Kidney epithelial cell (primary cell): ENCODE results near the gene LIMS2. TPM values are rescaled to one million over a fixed set of nuclear protein-coding genes. Genes with fewer than 3 reads are reported as not detected.
A peak's percentile ranks its signal among the peaks of the same experiment; 100 is the strongest.

Experiments
- DNase-seq: peaks from one replicate; pipeline ENCODE4 v3.0.0-alpha.2; 2010; ENCODE audit warnings: low read depth
- H3K27me3 ChIP-seq: 2 replicates; pipeline ENCODE4 v1.6.0; 2011; ENCODE audit warnings: low read length; ENCODE audit not compliant: control insufficient read depth, insufficient read depth
- H3K36me3 ChIP-seq: 2 replicates; pipeline ENCODE4 v1.5.1; 2011; ENCODE audit warnings: low read length; ENCODE audit not compliant: control insufficient read depth, insufficient read depth
- H3K4me3 ChIP-seq: 2 replicates; pipeline ENCODE4 v1.5.1; 2011; ENCODE audit warnings: low read depth, mild to moderate bottlenecking, control low read depth, low read length
- total RNA-seq: library from RNA; depleted of rRNA; stranded (reverse); fragments of >200 nt; gene quantifications from 2 replicates; pipeline ENCODE4 v1.2.3, GENCODE V29; 2015
- TF ChIP-seq, protein P1 (sequence below): IDR thresholded peaks from 2 replicates; pipeline ENCODE4 v1.5.1; 2011; ENCODE audit warnings: mild to moderate bottlenecking, moderate library complexity, low read length, control low read depth, inconsistent platforms; ENCODE audit not compliant: insufficient read depth, poor library complexity, severe bottlenecking

Gene LIMS2
- total RNA-seq, 1 donor from 2014 or later: 2.3 TPM

DNA sequence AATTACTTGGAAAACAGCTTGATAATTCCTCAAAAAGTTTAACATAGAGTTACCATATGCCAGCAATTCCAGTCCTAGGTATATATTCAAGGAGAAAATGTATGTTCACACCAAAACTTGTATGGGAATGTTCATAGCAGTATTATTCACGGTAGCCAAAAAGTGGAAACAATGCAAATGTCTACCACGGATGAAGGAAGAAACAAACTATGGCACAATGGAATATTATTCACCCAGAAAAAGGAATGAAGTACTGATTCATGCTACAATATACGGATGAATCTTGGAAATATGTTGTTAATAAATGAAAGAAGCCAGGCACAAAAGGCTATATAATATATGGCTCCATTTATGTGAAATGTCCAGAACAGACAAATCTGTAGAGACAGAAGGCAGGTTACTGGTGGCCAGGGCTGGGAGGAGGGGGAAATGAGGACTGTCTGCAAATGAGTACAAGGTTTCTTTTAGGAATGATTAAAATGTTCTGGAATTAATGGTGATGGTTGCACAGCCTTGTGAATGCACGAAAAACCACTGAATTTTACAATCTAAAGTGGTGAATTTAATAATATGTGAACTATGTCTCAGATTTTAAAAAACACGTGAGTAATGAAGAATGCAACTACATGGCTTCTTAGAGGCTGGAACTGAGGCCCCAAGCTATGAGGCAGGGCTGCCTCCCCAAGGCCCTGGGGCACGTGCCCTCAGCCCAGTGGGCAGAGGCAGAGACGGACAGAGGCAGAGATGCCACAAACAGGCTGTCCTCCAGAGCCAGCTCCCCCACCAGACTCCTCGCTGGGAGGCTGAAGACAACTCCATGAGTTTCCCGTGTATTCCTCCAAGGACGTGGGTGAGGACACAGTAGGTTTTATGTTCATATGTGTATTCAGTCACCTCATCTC lies 5.0 kb downstream of the LIMS2 start:
- DNase-seq: no peak
- Histone ChIP-seq H3K4me3 (no peak overlapping the region), H3K36me3 (no peaks in the 10 kb centered on the region), H3K27me3 (peaks cover 14% of the 10 kb centered on the region)
- TF ChIP-seq, protein P1, sequence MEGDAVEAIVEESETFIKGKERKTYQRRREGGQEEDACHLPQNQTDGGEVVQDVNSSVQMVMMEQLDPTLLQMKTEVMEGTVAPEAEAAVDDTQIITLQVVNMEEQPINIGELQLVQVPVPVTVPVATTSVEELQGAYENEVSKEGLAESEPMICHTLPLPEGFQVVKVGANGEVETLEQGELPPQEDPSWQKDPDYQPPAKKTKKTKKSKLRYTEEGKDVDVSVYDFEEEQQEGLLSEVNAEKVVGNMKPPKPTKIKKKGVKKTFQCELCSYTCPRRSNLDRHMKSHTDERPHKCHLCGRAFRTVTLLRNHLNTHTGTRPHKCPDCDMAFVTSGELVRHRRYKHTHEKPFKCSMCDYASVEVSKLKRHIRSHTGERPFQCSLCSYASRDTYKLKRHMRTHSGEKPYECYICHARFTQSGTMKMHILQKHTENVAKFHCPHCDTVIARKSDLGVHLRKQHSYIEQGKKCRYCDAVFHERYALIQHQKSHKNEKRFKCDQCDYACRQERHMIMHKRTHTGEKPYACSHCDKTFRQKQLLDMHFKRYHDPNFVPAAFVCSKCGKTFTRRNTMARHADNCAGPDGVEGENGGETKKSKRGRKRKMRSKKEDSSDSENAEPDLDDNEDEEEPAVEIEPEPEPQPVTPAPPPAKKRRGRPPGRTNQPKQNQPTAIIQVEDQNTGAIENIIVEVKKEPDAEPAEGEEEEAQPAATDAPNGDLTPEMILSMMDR: no peak

DNA sequence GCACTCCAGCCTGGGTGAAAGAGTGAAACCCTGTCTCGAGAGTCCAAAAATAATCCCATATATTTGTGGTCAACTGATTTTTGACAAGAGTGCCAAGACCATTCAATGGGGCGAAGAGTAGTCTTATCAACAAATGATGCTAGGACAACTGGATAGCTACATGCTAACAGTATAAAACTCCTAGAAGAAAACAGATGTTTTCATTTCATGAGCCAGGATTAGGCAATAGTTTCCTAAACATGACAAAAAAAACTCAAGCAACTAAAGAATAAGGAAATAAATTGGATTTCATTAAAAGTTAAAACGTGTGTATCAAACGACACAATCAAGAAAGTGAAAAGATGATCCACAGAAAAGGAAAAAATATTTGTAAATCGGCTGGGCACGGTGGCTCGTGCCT lies 6.3 kb downstream of the LIMS2 start:
- no peak for DNase-seq
- peaks cover 18% of the 10 kb centered on the region for H3K27me3 ChIP-seq
- no peak overlapping the region for H3K4me3 ChIP-seq
- no peaks in the 10 kb centered on the region for H3K36me3 ChIP-seq
- TF ChIP-seq, protein P1: no peak

DNA sequence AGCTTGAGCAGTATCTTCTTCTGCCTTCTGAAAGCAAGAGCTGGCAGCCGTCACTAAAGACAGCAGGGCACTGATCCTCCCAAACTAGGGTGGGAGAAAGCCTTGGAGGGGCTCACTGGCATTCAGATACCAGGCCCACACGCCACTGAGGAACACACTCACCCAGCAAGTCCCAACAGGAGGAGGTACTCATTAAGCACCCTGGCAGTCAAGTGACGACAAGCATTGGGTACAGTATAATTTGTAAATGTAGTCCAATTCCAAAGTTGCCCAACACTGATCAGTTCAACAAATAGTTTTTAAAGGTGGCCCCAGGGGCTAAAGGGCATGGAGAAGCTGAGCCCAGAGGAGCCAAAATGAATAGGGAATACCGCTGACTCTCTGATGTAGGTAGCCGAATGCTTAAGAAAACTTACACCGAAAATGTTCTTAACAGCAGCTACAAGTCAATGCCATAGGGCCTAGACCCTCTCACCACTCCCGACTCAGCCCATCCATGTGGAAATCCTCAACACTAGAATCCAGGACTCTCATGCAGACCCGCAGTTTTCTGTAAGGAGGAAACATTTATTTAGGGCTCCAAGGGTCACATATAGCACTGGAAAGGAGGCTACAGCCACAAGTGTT lies 9.9 kb downstream of the LIMS2 start:
- Histone ChIP-seq H3K4me3 (no peak overlapping the region), H3K27me3 (peaks cover 28% of the 10 kb centered on the region), H3K36me3 (no peaks in the 10 kb centered on the region)
- DNase-seq: no peak
- TF ChIP-seq, protein P1: no peak

DNA sequence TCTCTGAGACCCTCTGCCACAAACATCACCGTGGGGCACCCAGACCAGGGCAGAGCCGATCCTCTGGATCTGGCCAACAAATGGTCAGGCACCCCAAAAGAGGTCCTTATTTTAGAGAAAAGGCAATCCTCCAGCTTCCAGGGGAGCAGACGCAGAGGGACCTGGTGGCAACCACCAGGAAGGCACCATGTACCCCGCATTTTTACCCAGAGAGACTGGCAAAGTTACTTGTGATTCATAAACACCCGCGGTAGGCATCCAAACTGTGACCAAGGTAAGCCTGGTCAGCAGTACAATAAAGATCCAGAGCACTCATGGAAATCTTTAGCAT lies 10.5 kb downstream of the LIMS2 start:
- TF ChIP-seq, protein P1: no peak
- Histone ChIP-seq H3K27me3 (peaks cover 28% of the 10 kb centered on the region), H3K4me3 (no peak overlapping the region), H3K36me3 (no peaks in the 10 kb centered on the region)
- DNase-seq: no peak

DNA sequence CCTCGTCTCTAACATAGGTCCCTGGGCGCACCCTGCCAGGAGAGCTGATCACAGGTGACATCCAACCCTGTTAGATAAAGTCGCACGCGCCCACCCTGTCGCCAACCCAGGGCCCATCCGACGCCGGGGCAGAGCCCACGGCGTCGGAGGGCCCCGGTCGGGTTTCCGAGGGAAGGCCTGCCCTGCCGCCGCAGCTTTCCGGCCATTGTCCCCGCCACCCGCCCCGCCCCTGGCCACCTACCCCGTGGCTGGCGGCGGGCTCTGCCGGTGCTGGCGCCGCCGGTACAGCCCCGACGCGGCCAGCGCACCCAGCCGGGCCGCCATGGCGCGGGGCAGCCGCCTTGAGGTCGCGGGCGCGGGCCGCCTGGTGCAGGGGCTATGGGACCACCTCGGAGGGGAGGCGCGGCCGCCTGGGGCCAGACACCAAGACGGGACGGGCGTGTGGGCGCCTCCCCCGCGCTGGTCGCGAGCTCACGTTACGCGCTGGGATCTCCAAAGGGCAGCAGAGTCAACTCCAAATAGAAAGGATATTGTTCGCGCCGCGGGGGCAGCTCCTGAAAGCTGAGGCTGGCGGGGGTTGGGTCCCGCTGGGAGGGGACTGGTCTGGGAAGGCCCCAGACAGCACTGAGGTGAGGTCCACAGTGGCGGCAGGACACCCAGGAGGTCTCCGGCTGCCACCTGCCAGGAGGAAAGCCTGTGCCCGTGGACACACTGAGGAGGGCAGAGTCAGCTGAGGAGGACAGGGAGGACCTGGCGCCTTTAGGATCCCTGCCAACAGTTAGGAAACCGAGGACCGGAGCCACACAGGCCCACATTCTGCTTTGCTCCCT lies 11.1 kb downstream of the LIMS2 start:
- H3K27me3 ChIP-seq: peaks cover 28% of the 10 kb centered on the region

More for the DNA sequence above, 11.1 kb downstream of the LIMS2 start:
- peak overlapping the region; percentile 27 for H3K4me3 ChIP-seq
- H3K36me3 ChIP-seq: no peaks in the 10 kb centered on the region
- TF ChIP-seq, protein P1: no peak
- DNase-seq: no peak
